ENCODE measurements around the gene ADAP1.

ADAP1 gene

DNA sequence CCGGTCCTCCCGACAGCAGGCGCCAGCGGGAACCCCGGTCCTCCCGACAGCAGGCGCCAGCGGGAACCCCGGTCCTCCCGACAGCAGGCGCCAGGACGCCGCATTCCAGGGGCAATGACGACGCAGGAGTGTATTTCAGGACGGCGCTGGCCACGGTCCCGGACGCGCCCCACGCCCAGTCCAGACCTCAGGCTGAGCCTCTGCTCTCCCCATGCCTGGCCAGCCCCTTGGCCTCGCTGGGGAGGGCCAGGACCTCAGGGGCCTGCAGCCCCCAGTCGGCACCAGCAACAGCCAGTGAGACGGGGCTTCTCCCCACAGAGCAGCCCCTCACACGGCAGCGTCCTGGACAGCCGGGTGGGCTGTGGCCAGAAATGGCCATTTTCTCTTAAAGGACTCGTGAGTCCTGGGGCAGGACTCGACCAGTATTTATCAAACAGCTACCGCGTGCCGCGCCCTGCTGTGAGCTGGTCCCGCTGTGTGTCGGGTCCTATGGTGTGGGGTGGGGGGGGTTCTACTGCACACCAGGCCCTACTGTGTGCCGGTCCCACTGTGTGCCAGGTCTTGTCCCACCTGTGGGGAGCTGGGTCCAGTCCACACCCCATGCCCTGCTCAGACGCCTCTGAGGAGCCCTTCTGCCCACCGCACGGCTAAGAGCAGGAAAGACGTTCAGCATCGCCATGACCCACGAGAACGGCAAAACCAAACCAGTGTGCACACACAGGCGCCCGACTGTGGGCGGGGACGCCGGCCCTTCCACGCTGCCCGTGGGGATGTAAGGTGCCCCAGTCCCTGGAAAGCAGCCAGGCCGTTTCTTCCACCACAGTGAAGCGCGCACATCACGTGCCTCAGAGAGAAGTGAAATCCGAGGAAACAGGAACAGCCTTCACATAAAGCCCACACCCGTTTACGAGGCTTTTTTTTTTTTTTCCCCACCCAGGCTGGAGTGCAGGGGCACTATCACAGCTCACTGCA is 44.8 kb downstream of the ADAP1 start:
- DNase-seq (ENCODE audit: low read depth in 3 of 3): no peak

DNA sequence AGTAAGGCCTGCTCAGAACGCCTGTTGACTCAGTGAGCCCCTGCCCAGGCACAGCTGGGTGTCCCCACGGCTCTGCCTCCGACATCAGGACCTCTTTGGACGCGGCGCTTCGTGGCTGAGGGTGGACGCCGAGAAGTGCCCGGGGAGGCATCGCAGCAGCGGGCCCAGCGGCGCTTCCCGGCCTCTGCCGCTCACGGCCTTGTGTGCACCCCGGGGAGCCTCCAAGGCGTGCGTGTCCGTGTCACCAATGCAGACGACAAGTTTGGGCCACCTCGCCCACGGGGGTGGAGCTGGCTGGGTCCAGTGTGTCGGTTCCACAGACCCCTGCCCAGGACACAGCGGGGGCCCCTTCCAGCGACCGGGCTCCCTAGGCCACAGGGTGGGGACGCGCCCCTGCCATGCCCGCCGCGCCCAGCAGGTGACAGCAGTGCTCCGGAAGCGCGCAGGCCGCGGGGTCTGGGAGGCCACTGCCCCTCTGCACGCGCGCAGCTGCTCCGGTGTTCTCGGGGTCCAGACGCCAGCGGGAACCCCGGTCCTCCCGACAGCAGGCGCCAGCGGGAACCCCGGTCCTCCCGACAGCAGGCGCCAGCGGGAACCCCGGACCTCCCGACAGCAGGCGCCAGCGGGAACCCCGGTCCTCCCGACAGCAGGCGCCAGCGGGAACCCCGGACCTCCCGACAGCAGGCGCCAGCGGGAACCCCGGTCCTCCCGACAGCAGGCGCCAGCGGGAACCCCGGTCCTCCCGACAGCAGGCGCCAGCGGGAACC is 45.7 kb downstream of the ADAP1 start:
- peak in 2 of 3 experiments; percentile 26 to 52 for DNase-seq (ENCODE audit: low read depth in 3 of 3)

DNA sequence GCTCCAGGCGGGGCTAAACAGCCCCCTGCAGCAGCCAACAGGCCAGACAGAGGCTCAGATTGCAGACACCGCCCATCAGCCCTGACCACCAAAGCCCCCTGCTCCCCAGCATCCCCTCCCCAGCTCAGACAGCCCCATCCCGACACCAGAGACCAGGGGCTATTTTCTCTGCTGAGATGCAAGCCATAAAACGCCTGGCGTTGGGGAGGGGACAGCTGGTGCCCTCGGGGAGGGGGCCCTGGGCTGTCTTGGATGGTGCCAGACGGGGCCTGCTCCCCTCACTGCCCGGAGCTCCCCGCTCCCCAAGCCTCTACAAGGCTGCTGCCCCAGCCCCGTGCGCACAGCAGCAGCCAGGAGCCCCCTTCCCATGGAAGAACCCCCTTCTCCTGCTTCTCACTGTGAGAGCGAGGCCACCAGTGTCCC is 46.3 kb downstream of the ADAP1 start:
- DNase-seq (ENCODE audit: low read depth in 3 of 3): no peak

DNA sequence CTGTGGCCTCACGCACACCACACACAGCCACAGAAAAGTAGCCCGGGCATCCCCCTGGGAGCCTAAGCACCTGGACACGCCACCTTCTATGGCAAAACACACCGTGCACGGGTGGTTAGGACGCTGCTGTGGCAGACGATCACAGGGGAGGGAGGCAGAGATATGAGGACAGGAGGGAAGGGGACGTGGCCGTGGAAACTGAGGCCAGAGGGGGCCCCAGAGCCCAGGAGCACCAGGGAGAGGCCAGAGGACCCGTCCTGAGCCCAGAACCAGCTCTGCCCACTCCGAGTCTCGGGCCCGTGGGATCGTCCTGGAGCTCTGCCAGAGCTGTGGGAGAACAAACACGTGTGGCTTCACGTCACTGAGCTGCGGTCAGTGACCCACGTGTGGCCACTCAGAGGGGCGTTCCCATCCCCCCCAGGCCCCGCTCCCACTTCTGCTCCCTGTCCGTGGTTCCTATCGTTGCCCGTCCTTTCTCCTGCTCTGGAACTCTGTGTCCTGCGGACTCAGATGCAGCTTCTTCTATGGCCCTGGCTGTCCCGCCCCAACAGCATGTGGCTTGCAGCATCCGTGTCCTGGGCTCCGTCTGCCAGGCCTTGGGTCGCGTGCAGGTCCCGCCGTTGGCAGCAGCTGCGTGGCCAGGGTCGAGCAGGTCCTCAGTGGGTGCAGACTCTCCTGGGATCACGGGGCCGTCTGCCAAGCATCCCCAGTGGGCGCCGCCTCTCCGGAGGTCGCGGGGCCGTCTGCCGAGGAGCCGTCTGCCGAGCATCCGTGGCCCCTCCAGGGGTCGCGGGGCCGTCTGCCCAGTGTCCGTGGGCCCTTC is 47.1 kb downstream of the ADAP1 start:
- no peak for DNase-seq (ENCODE audit: low read depth in 3 of 3)

DNA sequence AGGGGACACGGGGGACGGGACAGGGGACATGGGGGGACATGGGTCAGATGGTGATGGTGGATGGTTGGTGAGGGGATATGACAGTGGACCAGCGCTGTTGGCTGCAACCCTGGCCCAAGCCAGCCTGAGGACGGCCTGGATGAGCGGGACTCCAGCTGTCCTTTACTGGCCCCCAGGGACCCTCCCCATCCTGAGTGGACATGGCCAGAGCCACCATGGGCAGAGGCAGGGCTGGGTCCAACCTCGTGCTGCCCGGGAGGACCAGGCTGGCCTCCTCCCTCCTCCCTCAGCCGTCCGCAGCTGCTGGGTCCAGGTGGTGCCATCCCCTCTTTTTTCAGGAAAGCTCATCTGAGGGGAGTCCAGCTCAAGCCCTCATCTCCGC is 47.7 kb downstream of the ADAP1 start:
- DNase-seq (ENCODE audit: low read depth in 3 of 3): no peak

GRCh38 chr7:904847-905246 is 49.6 kb downstream of the ADAP1 start:
- no peak for DNase-seq (ENCODE audit: low read depth in 3 of 3)

GRCh38 chr7:903921-904755 is 50.3 kb downstream of the ADAP1 start:
- DNase-seq (ENCODE audit: low read depth in 3 of 3): no peak

DNA sequence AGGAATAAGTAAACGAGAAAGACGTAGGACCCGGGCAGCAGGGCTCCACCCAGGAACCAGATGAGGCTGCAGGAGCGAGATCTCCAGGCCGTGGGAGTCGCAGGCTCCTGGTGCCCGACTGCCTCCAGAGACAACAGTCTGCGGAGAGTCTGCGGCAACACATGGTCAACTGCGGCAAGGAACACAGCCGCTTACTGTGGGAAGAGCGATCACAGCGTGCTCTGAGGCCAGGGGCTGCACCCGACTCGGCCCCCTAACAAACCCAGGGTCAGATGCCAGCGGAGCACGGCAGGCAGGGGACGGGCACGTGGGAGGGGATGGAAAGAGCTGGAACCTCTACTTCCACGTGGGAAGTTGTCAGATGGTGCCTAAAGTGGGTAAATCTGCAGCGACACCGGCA is 51.5 kb downstream of the ADAP1 start:
- no peak for DNase-seq (ENCODE audit: low read depth in 3 of 3)

GRCh38 chr7:901388-902154 is 52.9 kb downstream of the ADAP1 start:
- DNase-seq (ENCODE audit: low read depth in 3 of 3): peak in 1 of 3 experiments; percentile 25

- no peak for DNase-seq (ENCODE audit: low read depth in 3 of 3)
These were observed 53.5 kb downstream of the ADAP1 start for GRCh38 chr7:901041-901387.

DNA sequence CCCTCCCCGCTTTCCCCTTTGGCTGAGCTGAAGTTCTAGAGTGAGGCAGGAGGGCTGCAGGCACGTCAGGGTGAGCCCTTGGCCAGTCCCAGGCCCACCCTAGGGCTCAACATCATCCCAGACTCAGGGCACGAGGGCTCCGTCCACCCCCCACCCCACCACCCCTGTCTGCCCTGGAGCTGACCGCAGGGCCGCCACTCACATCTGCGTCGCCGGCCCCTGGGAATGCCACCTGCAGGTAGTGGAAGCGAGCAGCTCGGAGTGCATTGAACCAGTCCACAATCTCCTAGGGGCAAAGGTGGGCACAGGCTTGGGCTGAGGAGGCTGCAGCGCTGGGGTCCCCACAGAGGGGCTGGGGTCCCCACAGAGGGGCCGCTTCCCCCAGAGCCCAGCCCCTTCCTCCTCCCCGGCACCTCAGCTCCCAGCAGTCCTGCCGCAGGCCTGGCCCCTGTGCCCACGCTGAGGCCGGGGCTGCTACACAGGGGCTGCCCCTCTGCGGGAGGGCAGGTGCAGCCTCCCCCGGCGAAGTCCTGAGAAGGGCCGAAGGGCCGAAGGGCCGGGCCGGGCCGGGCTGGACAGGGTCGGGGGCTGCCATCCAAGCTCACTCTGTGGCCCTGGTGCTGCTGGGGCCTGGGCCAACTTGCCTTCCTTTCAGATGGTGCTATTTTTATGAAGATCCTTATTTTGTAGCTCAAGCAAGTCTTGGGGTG is 54.0 kb downstream of the ADAP1 start:
- no peak for DNase-seq (ENCODE audit: low read depth in 3 of 3)

DNA sequence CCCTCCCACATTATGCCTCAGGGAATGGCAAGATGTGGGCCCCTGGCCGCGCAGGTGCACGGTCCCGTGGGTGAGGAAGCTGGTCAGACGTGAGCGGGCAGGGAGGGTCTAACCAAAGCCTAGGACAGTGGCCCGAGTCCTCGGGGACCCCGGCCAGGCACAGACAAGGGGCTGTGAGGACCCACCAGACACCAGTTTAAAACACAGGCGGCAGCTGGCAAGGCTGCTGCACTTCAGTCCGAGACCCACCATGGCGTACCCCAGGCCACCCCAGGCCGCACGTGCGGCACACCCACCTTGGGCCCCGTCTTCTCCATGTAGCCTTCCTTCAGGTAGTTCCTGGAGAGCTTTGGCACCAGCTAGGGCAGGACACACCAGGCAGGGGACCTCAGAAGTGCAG is 54.7 kb downstream of the ADAP1 start:
- no peak for DNase-seq (ENCODE audit: low read depth in 3 of 3)

GRCh38 chr7:898855-899681 is 55.4 kb downstream of the ADAP1 start:
- no peak for DNase-seq (ENCODE audit: low read depth in 3 of 3)

DNA sequence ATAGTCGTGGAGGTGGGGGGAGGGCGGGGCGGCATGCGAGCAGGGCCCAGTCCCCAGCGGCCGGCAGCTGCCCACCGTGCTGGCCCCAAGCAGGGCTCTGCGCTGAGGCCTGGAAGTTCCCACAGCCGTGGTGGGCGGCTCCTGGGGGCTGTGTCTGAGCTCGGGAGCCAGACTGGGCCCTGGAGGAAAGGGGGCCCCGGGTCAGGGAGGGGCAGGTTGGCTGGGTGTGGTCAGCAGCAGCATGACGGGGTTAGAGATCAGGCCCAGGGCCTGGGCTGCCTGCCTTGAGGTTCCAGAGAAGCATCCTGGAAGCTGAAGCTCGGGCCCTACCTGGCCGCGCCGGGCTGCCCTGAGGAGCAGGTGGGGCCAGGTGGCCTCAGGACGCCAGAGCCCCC is 56.0 kb downstream of the ADAP1 start:
- no peak for DNase-seq (ENCODE audit: low read depth in 3 of 3)

GRCh38 chr7:897771-898376 is 56.6 kb downstream of the ADAP1 start:
- DNase-seq (ENCODE audit: low read depth in 3 of 3): no peak

DNA sequence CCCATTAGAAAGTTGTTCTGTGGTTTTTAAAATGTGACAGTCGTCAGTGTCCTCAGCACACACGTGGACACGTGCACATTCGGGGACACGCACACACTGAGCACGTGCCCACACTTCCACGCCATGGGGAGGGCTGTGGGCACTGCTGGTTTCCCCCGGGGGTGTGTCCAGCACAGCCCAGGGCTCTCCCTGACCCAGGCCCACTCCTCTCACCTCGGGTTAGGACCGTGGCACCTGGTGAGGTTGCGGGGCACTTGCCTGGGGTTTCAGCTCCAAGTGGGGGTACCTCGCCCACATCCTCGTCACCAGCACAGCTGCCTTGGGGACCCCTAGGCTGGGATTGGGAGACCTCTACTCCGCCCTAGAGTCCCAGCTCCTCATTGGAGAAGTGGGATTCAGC is 57.4 kb downstream of the ADAP1 start:
- DNase-seq (ENCODE audit: low read depth in 3 of 3): no peak

DNA sequence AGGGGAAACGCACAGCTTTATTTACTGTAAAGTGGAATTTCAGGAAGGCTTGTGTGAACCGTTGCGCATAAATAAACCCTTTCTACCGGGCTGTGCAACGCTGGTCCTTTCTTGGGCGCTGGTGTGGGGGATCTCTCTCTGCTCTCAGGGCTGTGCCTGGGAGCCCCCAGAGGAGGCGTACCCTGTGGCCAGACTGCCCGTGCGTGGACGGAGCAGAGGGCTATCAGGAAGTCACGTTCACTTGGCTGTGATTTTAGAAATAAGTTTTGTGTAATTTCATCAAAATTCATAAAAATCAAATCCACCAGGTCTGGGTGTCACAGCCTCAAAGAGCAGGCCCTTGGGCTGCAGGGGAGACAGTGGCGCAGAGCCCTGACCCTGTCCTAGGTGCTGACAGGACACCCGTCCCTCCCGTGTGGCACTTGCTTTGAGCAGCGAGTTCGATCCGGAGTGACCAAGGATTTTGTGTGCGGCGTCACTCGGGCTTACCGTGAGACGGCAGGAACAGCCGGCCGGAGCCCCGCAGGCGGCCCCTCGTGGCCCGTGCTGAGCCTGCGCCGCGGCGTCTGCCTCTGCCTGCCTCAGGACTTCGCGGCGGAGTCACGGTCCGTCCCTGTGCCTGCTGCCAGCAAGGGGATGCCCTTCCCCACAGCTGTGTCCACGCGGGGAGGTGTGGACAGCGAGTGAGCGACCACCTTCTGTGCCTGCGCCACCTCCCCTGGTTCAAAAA is 58.0 kb downstream of the ADAP1 start:
- no peak for DNase-seq (ENCODE audit: low read depth in 3 of 3)

Measured in stimulated activated CD4-positive, alpha-beta T cell treated with anti-CD3 and anti-CD28 coated beads, TNF-alpha, amount 100 ng/mL, for 4 hours (primary cell).